Spleen (tissue), 7 donors: ENCODE measurements around the gene MRTFB.

Experiments
- CTCF ChIP-seq, 11 experiments: fragments of 200-600 bp in 7 of 11; fragments of 450-650 bp in 4 of 11; sonication (generic) in 4 of 11; IDR thresholded peaks in 8 of 11; conservative IDR thresholded peaks in 3 of 11; 1 replicate in 7 of 11; 2 replicates in 4 of 11; pipeline versions ENCODE4 v1.4.0 to v1.8.0; 2016 to 2021; ENCODE audit warnings: antibody characterized with exemption in 11 of 11, inconsistent platforms in 4 of 11, mild to moderate bottlenecking in 1 of 11
- POLR2A ChIP-seq, 3 donors: fragments of 450-650 bp; IDR thresholded peaks; one replicate each; pipeline ENCODE4 v1.5.1; 2017; ENCODE audit warnings: antibody characterized with exemption in 3 of 3, mild to moderate bottlenecking in 1 of 3
- donor health status: DM: no; HTN: no; CAD: no; lungs with moderate emphysema.
- donor health status: DM: no; HTN: no; CAD: no.
- donor health status: DM: no; HTN: no; CAD: no.

- TF ChIP-seq POLR2A (IDR thresholded peaks at IDR 0.05) (no peak), CTCF (IDR thresholded peaks at IDR 0.05 in 8 of 11, conservative IDR thresholded peaks at IDR 0.05 in 3 of 11) (no peak)
These were observed 75.3 kb downstream of the MRTFB start for GRCh38 chr16:14146445-14146844.
